PFSK-1 (cell line): ENCODE data around the gene HEATR9.

Source experiments
- POLR2AphosphoS5 ChIP-seq: IDR thresholded peaks from 2 replicates; pipeline ENCODE4 v1.6.1; 2012; ENCODE audit warnings: low read depth, mild to moderate bottlenecking, control low read depth, low read length, moderate library complexity
- TAF1 ChIP-seq: IDR thresholded peaks from 2 replicates; pipeline ENCODE4 v1.6.1; 2012; ENCODE audit warnings: low read length, control low read depth, borderline replicate concordance; ENCODE audit not compliant: insufficient read depth
- TF ChIP-seq, protein P1 (sequence below), 2 experiments: IDR thresholded peaks; 2 replicates each; pipeline versions ENCODE4 v1.6.1 to v1.8.0; 2011 to 2012; ENCODE audit warnings: low read depth in 2 of 2, low read length in 2 of 2, control low read depth in 1 of 2, inconsistent platforms in 1 of 2, mild to moderate bottlenecking in 1 of 2, moderate library complexity in 1 of 2; ENCODE audit not compliant: insufficient read depth in 1 of 2

DNA sequence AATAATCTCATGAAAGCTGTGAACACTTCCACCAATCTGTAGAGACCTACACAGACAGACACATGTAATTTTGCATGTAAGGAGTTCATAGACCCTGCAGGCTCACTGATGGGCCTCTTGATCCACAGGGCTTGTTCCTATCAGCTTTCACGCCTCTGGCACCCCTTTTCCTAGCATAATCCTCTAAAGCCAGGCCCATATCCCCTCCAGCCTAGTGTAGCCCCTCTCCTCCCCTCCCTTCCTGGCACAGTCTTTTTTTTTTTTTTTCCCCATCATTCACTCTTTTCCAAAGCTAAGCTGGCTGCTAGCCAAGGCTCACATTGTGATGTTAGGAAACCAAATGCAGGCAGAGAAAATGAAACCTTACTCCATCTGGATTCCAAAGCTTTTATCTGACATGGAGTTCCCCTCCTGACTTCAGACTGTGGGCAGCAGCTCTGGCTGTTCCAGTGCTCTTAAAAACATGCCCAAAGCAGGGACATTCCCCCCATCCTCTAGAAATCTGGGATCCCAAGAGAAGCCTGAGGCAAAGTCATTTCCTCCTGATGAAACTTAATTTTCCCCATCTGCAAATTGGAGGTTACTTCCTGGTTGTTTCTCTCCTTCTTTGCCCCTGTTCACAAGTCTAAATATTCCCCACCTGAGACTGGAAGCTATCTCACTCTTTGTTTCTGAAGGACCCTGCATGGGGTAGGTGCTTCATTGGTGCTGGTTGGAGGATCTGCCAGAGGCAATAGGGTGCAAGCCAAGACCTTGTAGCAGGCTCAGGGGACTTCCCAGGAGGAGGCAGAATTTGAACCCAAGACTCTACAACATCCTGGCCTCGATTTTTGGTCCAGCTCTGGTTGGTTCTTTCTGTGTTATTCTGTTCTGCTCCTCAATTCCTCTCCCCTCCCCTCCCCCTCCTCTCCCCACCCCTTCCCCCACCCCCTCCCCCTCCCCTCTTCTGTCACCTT, 21.4 kb upstream of the HEATR9 start:
- TF ChIP-seq POLR2AphosphoS5 (no peak), TAF1 (no peak)
- TF ChIP-seq, protein P1, sequence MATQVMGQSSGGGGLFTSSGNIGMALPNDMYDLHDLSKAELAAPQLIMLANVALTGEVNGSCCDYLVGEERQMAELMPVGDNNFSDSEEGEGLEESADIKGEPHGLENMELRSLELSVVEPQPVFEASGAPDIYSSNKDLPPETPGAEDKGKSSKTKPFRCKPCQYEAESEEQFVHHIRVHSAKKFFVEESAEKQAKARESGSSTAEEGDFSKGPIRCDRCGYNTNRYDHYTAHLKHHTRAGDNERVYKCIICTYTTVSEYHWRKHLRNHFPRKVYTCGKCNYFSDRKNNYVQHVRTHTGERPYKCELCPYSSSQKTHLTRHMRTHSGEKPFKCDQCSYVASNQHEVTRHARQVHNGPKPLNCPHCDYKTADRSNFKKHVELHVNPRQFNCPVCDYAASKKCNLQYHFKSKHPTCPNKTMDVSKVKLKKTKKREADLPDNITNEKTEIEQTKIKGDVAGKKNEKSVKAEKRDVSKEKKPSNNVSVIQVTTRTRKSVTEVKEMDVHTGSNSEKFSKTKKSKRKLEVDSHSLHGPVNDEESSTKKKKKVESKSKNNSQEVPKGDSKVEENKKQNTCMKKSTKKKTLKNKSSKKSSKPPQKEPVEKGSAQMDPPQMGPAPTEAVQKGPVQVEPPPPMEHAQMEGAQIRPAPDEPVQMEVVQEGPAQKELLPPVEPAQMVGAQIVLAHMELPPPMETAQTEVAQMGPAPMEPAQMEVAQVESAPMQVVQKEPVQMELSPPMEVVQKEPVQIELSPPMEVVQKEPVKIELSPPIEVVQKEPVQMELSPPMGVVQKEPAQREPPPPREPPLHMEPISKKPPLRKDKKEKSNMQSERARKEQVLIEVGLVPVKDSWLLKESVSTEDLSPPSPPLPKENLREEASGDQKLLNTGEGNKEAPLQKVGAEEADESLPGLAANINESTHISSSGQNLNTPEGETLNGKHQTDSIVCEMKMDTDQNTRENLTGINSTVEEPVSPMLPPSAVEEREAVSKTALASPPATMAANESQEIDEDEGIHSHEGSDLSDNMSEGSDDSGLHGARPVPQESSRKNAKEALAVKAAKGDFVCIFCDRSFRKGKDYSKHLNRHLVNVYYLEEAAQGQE (IDR thresholded peaks at IDR 0.05; ENCODE audit: insufficient read depth in 1 of 2, low read depth in 2 of 2, low read length in 2 of 2), result no peak
